Ovary (tissue), 9 donors: ENCODE data around the gene SYNGR2. TPM values are rescaled to one million over a fixed set of nuclear protein-coding genes. Genes with fewer than 3 reads are reported as not detected.

Experiments
- DNase-seq, 5 donors: peaks; one replicate each; pipeline ENCODE4 v3.0.0-alpha.2; 2019 to 2020
- H3K27ac ChIP-seq, 2 donors: fragments of 200-600 bp; one replicate each; pipeline versions ENCODE4 v1.5.1 to v1.8.0; 2019 to 2022
- H3K27me3 ChIP-seq: fragments of 200-600 bp; one replicate; pipeline ENCODE4 v1.8.0; 2022
- H3K36me3 ChIP-seq: fragments of 200-600 bp; sonication (generic); one replicate; pipeline ENCODE4 v1.5.1; 2019
- H3K4me1 ChIP-seq: one replicate; pipeline ENCODE4 v1.8.1; 2013; ENCODE audit warnings: mild to moderate bottlenecking, moderate library complexity; ENCODE audit not compliant: insufficient read depth
- H3K4me3 ChIP-seq: fragments of 200-600 bp; sonication (generic); one replicate; pipeline ENCODE4 v1.5.1; 2017
- H3K9me3 ChIP-seq, 2 donors: fragments of 200-600 bp in 1 of 2; sonication (generic) in 1 of 2; one replicate each; pipeline versions ENCODE4 v1.5.1 to v1.8.1; 2013 to 2019; ENCODE audit warnings: mild to moderate bottlenecking in 1 of 2, moderate library complexity in 1 of 2
- CTCF ChIP-seq, 3 donors: fragments of 450-650 bp in 2 of 3; fragments of 200-600 bp in 1 of 3; IDR thresholded peaks; one replicate each; pipeline versions ENCODE4 v1.5.1 to v1.8.0; 2016 to 2022; ENCODE audit warnings: antibody characterized with exemption in 3 of 3, mild to moderate bottlenecking in 1 of 3
- EP300 ChIP-seq: sonication (generic); formaldehyde crosslinking; IDR thresholded peaks from one replicate; pipeline ENCODE4 v1.6.1; 2017; ENCODE audit warnings: antibody characterized with exemption
- POLR2A ChIP-seq: fragments of 450-650 bp; IDR thresholded peaks from one replicate; pipeline ENCODE4 v1.6.1; 2017; ENCODE audit warnings: antibody characterized with exemption, mild to moderate bottlenecking, moderate library complexity
- WGBS, 3 donors: extraction: QIAGEN DNeasy Blood & Tissue Kit in 1 of 3; methylation state at CpG; one replicate each; pipeline versions ENCODE4 v1.1.5 to v1.1.7; 2013 to 2017; 5-methylcytosine and 5-hydroxymethylcytosine counted together
- intact Hi-C, 4 donors: fragments of 100-400 bp; cut with DNase I; formaldehyde crosslinking; loops; one replicate each; pipeline versions ENCODE4 v1.11.0 to v1.15.1; 2022 to 2023
- polyA plus RNA-seq, 2 donors: library from polyadenylated mRNA; stranded (reverse); fragments of 200-250 nt in 1 of 2; fragments of 350-450 nt in 1 of 2; fragmentation: Illumina TruSeq in 1 of 2; extraction: RNeasy Lipid Tissue Mini Kit (QIAGEN cat#74804) in 1 of 2; gene quantifications; one replicate each; pipeline ENCODE4 v1.2.3, GENCODE V29; 2013 to 2014
- total RNA-seq, 7 donors: library from RNA; depleted of rRNA in 2 of 7; stranded (reverse); fragments of >200 nt in 2 of 7; fragmentation: NEBNext Ultra II Directional in 3 of 7; extraction: Animal tissue kit (Norgen Biotek cat#: 25700) in 3 of 7; gene quantifications; one replicate each; pipeline versions ENCODE4 v1.1.0 to v1.2.4, GENCODE V29; 2016 to 2023
- donor health status: DM: no; HTN: no; CAD: no; lungs with moderate emphysema.
- donor health status: DM: no; HTN: no; CAD: no.
- donor health status: Bipolar disorder and iron deficiency.
- donor health status: DM: yes; HTN: yes; CAD: no.
- donor health status: DM: no; HTN: no; CAD: no.
- donor health status: DM: yes; HTN: yes; CAD: no.

SYNGR2 gene
- total and polyA plus RNA-seq, 9 donors: 11.9 to 88.7 (median 45.8) TPM

GRCh38 chr17:78163881-78164747 lies 4.3 kb upstream of the SYNGR2 start:
- intact Hi-C loops: no loop called here
- no peaks in the 10 kb centered on the region for H3K36me3 ChIP-seq
- no peak for TF ChIP-seq POLR2A
- H3K27me3 ChIP-seq: no peaks in the 10 kb centered on the region
- H3K9me3 ChIP-seq: no peaks in the 10 kb centered on the region
- H3K4me1 ChIP-seq: no peaks in the 10 kb centered on the region
- no peak for DNase-seq
- 76 to 77% (median 76%) methylated on average over 21 to 22 of the region's 22 CpGs for WGBS, 3 donors
- H3K27ac ChIP-seq: no peak overlapping the region
- no peak overlapping the region for H3K4me3 ChIP-seq

GRCh38 chr17:78164748-78165607 lies 3.4 kb upstream of the SYNGR2 start:
- Histone ChIP-seq H3K4me3 (no peak overlapping the region), H3K4me1 (peaks cover 5% of the 10 kb centered on the region), H3K36me3 (no peaks in the 10 kb centered on the region), H3K9me3 (no peaks in the 10 kb centered on the region), H3K27me3 (no peaks in the 10 kb centered on the region), H3K27ac (no peak overlapping the region)
- WGBS, 3 donors: 84 to 97% (median 88%) methylated on average over 16 of the region's 16 CpGs
- DNase-seq: no peak
- TF ChIP-seq CTCF (IDR thresholded peaks at IDR 0.05) (no peak), POLR2A (no peak), EP300 (no peak)
- intact Hi-C loops: no loop called here

- WGBS, 3 donors: 62 to 72% (median 66%) methylated on average over 6 of the region's 6 CpGs
- peaks cover 5% of the 10 kb centered on the region for H3K4me1 ChIP-seq
- intact Hi-C loops: no loop called here
- H3K9me3 ChIP-seq: no peaks in the 10 kb centered on the region
- H3K27ac ChIP-seq: no peak overlapping the region
- no peak overlapping the region for H3K4me3 ChIP-seq
- no peaks in the 10 kb centered on the region for H3K27me3 ChIP-seq
- DNase-seq: no peak
- TF ChIP-seq POLR2A: no peak
- TF ChIP-seq EP300: no peak
- TF ChIP-seq CTCF (IDR thresholded peaks at IDR 0.05): no peak
- no peaks in the 10 kb centered on the region for H3K36me3 ChIP-seq
Observed at GRCh38 chr17:78166416-78166815, 2.0 kb upstream of the SYNGR2 start.

- peak overlapping the region; percentile 78 for H3K4me3 ChIP-seq
- WGBS, 3 donors: 9 to 15% (median 12%) methylated on average over 20 to 38 of the region's 38 CpGs
Observed at GRCh38 chr17:78168903-78169793, 767 bp downstream of the SYNGR2 start.

More at GRCh38 chr17:78168903-78169793, 767 bp downstream of the SYNGR2 start:
- H3K27me3 ChIP-seq: no peaks in the 10 kb centered on the region
- peak; percentile 48 to 69 (median 60) for DNase-seq
- intact Hi-C loops: no loop called here
- no peaks in the 10 kb centered on the region for H3K9me3 ChIP-seq
- H3K36me3 ChIP-seq: no peaks in the 10 kb centered on the region
- peak overlapping the region; percentile 91 to 95 for H3K27ac ChIP-seq
- no peak for TF ChIP-seq CTCF (IDR thresholded peaks at IDR 0.05)
- no peak for TF ChIP-seq POLR2A
- TF ChIP-seq EP300: no peak
- peaks cover 18% of the 10 kb centered on the region for H3K4me1 ChIP-seq
